H1 (cell line): ENCODE measurements around the gene CEP85. TPM values are rescaled to one million over a fixed set of nuclear protein-coding genes. Genes with fewer than 3 reads are reported as not detected.
A peak's percentile ranks its signal among the peaks of the same experiment; 100 is the strongest.

Experiments
- ASH2L ChIP-seq: fragments of 200-600, 300-600 bp; sonication (generic); IDR thresholded peaks from one replicate; pipeline ENCODE4 v1.7.1; 2017; ENCODE audit warnings: low read length
- BRCA1 ChIP-seq: IDR thresholded peaks from 2 replicates; pipeline ENCODE4 v1.6.1; 2012; ENCODE audit warnings: low read depth, low read length, improper control_type of control experiment
- GABPA ChIP-seq: IDR thresholded peaks from 2 replicates; pipeline ENCODE4 v1.6.1; 2011; ENCODE audit warnings: mild to moderate bottlenecking, low read length, moderate library complexity, borderline replicate concordance; ENCODE audit not compliant: insufficient read depth
- HDAC6 ChIP-seq: IDR thresholded peaks from one replicate; pipeline ENCODE4 v1.7.1; 2012; ENCODE audit warnings: low read depth, mild to moderate bottlenecking, inconsistent platforms, low read length, moderate library complexity
- JUN ChIP-seq: IDR thresholded peaks from 2 replicates; pipeline ENCODE4 v1.6.1; 2011; ENCODE audit warnings: low read depth, mild to moderate bottlenecking, improper control_type of control experiment, low read length
- KDM1A ChIP-seq: fragments of 200-600, 300-600 bp; sonication (generic); IDR thresholded peaks from 2 replicates; pipeline ENCODE4 v1.7.1; 2016; ENCODE audit warnings: mild to moderate bottlenecking, low read length, borderline replicate concordance
- MAFK ChIP-seq: IDR thresholded peaks from 2 replicates; pipeline ENCODE4 v1.6.1; 2012; ENCODE audit warnings: low read depth, mild to moderate bottlenecking, improper control_type of control experiment, low read length
- NRF1 ChIP-seq: IDR thresholded peaks from 2 replicates; pipeline ENCODE4 v1.6.1; 2011; ENCODE audit warnings: mild to moderate bottlenecking, low read depth, low read length, improper control_type of control experiment
- SIN3A ChIP-seq, 2 experiments: IDR thresholded peaks in 1 of 2; conservative IDR thresholded peaks in 1 of 2; 2 replicates each; pipeline ENCODE4 v1.6.1; 2011 to 2012; ENCODE audit warnings: low read length in 2 of 2, improper control_type of control experiment in 1 of 2, low read depth in 1 of 2, mild to moderate bottlenecking in 1 of 2
- SIRT6 ChIP-seq: IDR thresholded peaks from one replicate; pipeline ENCODE4 v1.7.1; 2012; ENCODE audit warnings: low read length, inconsistent platforms
- TCF12 ChIP-seq: IDR thresholded peaks from 2 replicates; pipeline ENCODE4 v1.6.1; 2011; ENCODE audit warnings: low read depth, mild to moderate bottlenecking, low read length
- YY1 ChIP-seq: IDR thresholded peaks from 2 replicates; pipeline ENCODE4 v1.6.1; 2011; ENCODE audit warnings: low read depth, mild to moderate bottlenecking, low read length
- polyA plus RNA-seq, 7 experiments: library from polyadenylated mRNA; depleted of rRNA in 3 of 7; stranded (reverse) in 5 of 7; unstranded in 2 of 7; fragments of >200 nt in 5 of 7; fragments of 200-250 nt in 2 of 7; gene quantifications; 1 replicate in 5 of 7; 2 replicates in 1 of 7; 4 replicates in 1 of 7; pipeline versions ENCODE4 v1.2.1 to v1.2.3, GENCODE V29; 2011 to 2013; ENCODE audit warnings: missing spikeins in 2 of 7, mixed read lengths in 2 of 7
- total RNA-seq: library from RNA; stranded (reverse); fragmentation: NEBNext Ultra II Directional; extraction: Animal tissue kit (Norgen Biotek cat#: 25700); gene quantifications from 2 replicates; pipeline ENCODE4 v1.2.1, GENCODE V29; 2021
- TF ChIP-seq, protein P1 (sequence below), 3 experiments: IDR thresholded peaks; 1 replicate in 2 of 3; 2 replicates in 1 of 3; pipeline versions ENCODE4 v1.5.1 to v1.6.1; 2011; ENCODE audit warnings: low read length in 3 of 3, mild to moderate bottlenecking in 3 of 3, inconsistent platforms in 2 of 3, low read depth in 1 of 3, moderate library complexity in 1 of 3; ENCODE audit not compliant: insufficient read depth in 1 of 3; ENCODE audit errors: control extremely low read depth in 1 of 3
- TF ChIP-seq, protein P2 (sequence below): IDR thresholded peaks from 2 replicates; pipeline ENCODE4 v1.6.1; 2011; ENCODE audit warnings: low read depth, mild to moderate bottlenecking, low read length; ENCODE audit not compliant: insufficient read depth
- TF ChIP-seq, protein P3 (sequence below): IDR thresholded peaks from 2 replicates; pipeline ENCODE4 v1.6.1; 2012; ENCODE audit warnings: low read length, inconsistent platforms
- TF ChIP-seq, protein P4 (sequence below): IDR thresholded peaks from 2 replicates; pipeline ENCODE4 v1.6.1; 2012; ENCODE audit warnings: inconsistent platforms
- TF ChIP-seq, protein P5 (sequence below): IDR thresholded peaks from 2 replicates; pipeline ENCODE4 v1.6.1; 2011; ENCODE audit warnings: low read length, improper control_type of control experiment

CEP85 gene
- total and polyA plus RNA-seq, 2 of the 8 experiments (the other 6 are each of a cell fraction or from before 2014, with no cell fraction given) = 40.4 to 43.7 TPM

DNA sequence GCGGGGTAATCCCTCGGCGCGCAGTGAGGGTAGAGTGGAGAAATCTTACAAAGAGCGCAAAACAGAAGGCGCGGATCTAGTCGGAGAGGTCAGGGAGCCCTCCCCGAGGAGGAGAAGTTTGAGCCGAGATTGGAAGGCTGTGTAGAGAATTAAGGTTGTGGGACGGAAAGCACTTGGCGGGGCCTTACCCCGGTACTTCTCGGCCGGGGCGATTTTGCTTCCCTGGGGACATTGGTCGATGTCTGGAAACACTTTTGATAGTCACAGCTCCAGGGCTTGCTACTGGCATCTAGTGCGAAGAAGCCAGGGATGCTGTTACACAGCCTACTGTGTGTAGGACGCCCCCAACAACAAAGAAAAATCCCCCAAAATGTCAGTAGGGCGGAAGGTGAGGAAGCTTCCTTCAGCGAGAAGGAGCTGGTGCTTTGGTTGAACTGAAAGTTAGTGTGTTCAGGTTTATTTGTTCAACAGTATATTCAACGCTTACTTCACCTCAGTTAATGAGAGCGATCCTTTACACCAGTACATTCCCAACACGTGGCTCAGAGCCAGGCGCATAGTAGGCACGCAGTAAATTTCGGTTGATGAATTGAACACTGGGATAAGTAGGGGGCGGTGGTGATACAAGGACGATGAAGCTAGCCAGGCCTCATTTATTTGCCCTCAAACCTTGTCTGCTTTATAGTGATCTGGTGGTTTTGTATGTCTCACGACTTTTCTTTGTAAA is 807 bp downstream of the CEP85 start (continued):
- no peak for TF ChIP-seq GABPA
- 0 out of 4 replicates have a peak, but pooled peaks of 1 of the 2 experiments have one; percentile 63 for TF ChIP-seq SIN3A (conservative IDR thresholded peaks at IDR 0.05 in 1 of 2, IDR thresholded peaks at IDR 0.05 in 1 of 2; ENCODE audit: low read depth in 1 of 2, low read length in 2 of 2)
- no peak for TF ChIP-seq NRF1
- TF ChIP-seq MAFK = no peak
- no peak for TF ChIP-seq TCF12
- no peak for TF ChIP-seq BRCA1
- no peak for TF ChIP-seq JUN
- TF ChIP-seq ASH2L = peak; percentile 26
- TF ChIP-seq, protein P1, sequence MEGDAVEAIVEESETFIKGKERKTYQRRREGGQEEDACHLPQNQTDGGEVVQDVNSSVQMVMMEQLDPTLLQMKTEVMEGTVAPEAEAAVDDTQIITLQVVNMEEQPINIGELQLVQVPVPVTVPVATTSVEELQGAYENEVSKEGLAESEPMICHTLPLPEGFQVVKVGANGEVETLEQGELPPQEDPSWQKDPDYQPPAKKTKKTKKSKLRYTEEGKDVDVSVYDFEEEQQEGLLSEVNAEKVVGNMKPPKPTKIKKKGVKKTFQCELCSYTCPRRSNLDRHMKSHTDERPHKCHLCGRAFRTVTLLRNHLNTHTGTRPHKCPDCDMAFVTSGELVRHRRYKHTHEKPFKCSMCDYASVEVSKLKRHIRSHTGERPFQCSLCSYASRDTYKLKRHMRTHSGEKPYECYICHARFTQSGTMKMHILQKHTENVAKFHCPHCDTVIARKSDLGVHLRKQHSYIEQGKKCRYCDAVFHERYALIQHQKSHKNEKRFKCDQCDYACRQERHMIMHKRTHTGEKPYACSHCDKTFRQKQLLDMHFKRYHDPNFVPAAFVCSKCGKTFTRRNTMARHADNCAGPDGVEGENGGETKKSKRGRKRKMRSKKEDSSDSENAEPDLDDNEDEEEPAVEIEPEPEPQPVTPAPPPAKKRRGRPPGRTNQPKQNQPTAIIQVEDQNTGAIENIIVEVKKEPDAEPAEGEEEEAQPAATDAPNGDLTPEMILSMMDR (IDR thresholded peaks at IDR 0.05; ENCODE audit: control extremely low read depth in 1 of 3, insufficient read depth in 1 of 3, low read depth in 1 of 3, low read length in 3 of 3) = peak in 1 of 3 experiments; percentile 24; a peak in 1 of 4 replicates
- no peak for TF ChIP-seq YY1
- TF ChIP-seq, protein P2, sequence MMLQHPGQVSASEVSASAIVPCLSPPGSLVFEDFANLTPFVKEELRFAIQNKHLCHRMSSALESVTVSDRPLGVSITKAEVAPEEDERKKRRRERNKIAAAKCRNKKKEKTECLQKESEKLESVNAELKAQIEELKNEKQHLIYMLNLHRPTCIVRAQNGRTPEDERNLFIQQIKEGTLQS = no peak
- TF ChIP-seq KDM1A = no peak
- TF ChIP-seq, protein P3, sequence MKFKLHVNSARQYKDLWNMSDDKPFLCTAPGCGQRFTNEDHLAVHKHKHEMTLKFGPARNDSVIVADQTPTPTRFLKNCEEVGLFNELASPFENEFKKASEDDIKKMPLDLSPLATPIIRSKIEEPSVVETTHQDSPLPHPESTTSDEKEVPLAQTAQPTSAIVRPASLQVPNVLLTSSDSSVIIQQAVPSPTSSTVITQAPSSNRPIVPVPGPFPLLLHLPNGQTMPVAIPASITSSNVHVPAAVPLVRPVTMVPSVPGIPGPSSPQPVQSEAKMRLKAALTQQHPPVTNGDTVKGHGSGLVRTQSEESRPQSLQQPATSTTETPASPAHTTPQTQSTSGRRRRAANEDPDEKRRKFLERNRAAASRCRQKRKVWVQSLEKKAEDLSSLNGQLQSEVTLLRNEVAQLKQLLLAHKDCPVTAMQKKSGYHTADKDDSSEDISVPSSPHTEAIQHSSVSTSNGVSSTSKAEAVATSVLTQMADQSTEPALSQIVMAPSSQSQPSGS = no peak
- no peak for TF ChIP-seq SIRT6
- TF ChIP-seq HDAC6 = no peak
- TF ChIP-seq, protein P4, sequence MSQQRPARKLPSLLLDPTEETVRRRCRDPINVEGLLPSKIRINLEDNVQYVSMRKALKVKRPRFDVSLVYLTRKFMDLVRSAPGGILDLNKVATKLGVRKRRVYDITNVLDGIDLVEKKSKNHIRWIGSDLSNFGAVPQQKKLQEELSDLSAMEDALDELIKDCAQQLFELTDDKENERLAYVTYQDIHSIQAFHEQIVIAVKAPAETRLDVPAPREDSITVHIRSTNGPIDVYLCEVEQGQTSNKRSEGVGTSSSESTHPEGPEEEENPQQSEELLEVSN = no peak
- TF ChIP-seq, protein P5, sequence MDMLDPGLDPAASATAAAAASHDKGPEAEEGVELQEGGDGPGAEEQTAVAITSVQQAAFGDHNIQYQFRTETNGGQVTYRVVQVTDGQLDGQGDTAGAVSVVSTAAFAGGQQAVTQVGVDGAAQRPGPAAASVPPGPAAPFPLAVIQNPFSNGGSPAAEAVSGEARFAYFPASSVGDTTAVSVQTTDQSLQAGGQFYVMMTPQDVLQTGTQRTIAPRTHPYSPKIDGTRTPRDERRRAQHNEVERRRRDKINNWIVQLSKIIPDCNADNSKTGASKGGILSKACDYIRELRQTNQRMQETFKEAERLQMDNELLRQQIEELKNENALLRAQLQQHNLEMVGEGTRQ = no peak
